ENCODE data around the gene RAB11FIP3.

DNA sequence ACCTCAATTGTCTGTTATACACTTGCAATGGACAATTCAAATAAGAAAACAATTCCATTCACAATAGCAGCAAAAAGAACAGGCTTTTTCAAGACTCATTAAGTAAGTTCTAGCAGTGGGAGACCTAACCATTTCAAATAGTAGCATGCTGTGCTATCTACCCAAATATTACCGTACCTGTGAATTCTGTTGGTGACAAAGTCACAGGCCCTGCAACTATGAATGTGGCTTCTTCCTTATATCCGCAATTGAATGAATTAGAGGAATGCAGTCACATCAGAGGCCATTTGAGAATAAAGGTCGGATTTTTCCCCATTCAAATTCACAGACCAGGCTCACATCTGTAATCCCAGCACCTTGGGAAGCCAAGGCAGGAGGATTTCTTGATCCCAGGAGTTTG is 29.2 kb upstream of the RAB11FIP3 start:
- TF ChIP-seq NFIC (IDR thresholded peaks at IDR 0.05) (no peak), EP300 (IDR thresholded peaks at IDR 0.05; ENCODE audit: borderline replicate concordance) (no peak), USF1 (IDR thresholded peaks at IDR 0.05) (no peak), RAD21 (IDR thresholded peaks at IDR 0.05; ENCODE audit: low read depth) (no peak), TAF1 (IDR thresholded peaks at IDR 0.05; ENCODE audit: low read depth) (no peak), YY1 (IDR thresholded peaks at IDR 0.05; ENCODE audit: low read depth) (no peak), TCF12 (IDR thresholded peaks at IDR 0.05; ENCODE audit: low read depth) (no peak), EGR1 (IDR thresholded peaks at IDR 0.05) (no peak), REST (IDR thresholded peaks at IDR 0.05; ENCODE audit: low read depth) (no peak)
- TF ChIP-seq, protein P1, sequence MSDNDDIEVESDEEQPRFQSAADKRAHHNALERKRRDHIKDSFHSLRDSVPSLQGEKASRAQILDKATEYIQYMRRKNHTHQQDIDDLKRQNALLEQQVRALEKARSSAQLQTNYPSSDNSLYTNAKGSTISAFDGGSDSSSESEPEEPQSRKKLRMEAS (IDR thresholded peaks at IDR 0.05): no peak
